ENCODE results near the gene PLPPR4.

PLPPR4 gene

DNA sequence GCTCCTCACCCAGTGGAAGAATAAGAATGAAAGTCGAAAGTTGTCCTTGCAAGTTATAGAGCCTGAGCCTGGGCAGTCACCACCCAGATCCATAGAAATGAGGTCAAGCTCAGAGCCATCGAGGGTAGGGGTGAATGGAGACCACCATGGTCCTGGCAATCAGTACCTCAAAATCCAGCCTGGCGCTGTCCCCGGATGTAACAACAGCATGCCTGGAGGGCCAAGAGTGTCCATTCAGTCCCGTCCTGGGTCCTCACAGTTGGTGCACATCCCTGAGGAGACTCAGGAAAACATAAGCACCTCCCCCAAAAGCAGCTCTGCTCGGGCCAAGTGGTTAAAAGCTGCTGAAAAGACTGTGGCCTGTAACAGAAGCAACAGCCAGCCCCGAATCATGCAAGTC lies 41.8 kb downstream of the PLPPR4 start:
- no peak for DNase-seq (ENCODE audit: low read depth)
- no peak overlapping the region for H3K4me3 ChIP-seq (ENCODE audit: low read depth, low read length)
- TF ChIP-seq, protein P1, sequence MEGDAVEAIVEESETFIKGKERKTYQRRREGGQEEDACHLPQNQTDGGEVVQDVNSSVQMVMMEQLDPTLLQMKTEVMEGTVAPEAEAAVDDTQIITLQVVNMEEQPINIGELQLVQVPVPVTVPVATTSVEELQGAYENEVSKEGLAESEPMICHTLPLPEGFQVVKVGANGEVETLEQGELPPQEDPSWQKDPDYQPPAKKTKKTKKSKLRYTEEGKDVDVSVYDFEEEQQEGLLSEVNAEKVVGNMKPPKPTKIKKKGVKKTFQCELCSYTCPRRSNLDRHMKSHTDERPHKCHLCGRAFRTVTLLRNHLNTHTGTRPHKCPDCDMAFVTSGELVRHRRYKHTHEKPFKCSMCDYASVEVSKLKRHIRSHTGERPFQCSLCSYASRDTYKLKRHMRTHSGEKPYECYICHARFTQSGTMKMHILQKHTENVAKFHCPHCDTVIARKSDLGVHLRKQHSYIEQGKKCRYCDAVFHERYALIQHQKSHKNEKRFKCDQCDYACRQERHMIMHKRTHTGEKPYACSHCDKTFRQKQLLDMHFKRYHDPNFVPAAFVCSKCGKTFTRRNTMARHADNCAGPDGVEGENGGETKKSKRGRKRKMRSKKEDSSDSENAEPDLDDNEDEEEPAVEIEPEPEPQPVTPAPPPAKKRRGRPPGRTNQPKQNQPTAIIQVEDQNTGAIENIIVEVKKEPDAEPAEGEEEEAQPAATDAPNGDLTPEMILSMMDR (conservative IDR thresholded peaks at IDR 0.05; ENCODE audit: low read depth, low read length) = no peak

DNA sequence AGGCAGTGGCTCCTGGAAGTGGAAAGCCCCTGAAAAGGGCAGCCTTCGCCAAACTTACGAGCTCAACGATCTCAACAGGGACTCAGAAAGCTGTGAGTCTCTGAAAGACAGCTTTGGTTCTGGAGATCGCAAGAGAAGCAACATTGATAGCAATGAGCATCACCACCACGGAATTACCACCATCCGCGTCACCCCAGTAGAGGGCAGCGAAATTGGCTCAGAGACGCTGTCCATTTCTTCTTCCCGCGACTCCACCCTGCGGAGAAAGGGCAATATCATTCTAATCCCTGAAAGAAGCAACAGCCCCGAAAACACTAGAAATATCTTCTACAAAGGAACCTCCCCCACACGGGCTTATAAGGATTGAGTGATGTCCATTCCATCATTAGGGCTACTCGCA lies 42.4 kb downstream of the PLPPR4 start:
- TF ChIP-seq, protein P1 (conservative IDR thresholded peaks at IDR 0.05; ENCODE audit: low read depth, low read length) = no peak
- no peak for DNase-seq (ENCODE audit: low read depth)
- H3K4me3 ChIP-seq (ENCODE audit: low read depth, low read length) = no peak overlapping the region

DNA sequence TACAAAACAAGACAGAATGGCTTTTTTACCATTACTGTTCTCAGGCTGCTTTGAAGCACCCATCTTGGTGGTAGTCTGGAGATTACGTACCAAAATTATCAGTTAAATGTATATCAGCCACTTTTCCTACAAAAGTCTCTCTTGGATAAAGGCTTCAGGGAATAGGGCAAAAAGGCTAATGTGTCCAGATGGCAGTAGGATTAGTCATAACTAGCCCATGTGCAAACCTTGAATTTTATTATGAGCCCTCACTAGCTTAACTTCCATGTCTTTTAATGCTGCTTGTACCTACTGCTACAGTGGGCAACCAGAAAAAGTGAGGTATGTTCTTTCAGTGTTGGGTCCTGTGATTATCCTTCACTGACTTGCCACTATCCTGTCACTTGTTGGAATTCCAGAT lies 51.0 kb downstream of the PLPPR4 start:
- no peak for DNase-seq (ENCODE audit: low read depth)
- TF ChIP-seq, protein P1 (conservative IDR thresholded peaks at IDR 0.05; ENCODE audit: low read depth, low read length) = no peak
- no peak overlapping the region for H3K4me3 ChIP-seq (ENCODE audit: low read depth, low read length)

DNA sequence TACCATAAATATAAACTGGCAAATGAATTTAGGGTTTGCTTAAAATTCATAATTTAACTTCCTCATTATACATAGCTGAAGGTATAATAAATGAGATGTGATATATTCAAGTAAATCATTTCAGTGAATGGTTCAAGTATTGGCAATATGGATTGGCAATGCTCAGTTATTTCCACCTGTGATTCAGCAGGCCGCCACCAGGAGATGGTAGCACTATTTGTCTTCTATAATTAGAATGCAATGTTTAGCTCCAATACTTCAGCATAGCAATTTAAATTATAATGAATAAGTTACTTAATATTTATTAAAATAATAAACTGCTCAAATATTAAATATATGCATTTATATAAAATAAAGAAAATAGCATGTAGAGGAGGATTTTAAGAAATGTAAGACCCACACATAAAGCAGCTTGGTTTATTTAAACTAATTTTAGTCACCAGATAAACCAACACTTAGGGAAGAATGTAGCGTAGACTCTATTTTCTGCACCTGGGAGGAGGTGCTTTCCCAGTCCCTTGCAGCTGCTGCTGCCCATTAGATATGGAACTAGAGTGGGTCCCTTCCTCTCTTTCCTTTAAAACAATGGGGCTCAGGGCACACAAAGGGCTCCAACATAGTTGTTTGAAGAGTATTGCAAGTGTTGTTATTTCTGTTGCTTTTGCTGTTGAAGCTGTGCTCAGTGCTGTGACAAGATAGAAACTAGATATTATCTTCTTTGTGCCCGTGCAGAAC lies 62.1 kb downstream of the PLPPR4 start:
- no peak overlapping the region for H3K4me3 ChIP-seq (ENCODE audit: low read depth, low read length)
- TF ChIP-seq, protein P1 (conservative IDR thresholded peaks at IDR 0.05; ENCODE audit: low read depth, low read length) = peak; percentile 63
- DNase-seq (ENCODE audit: low read depth) = peak; percentile 6

DNA sequence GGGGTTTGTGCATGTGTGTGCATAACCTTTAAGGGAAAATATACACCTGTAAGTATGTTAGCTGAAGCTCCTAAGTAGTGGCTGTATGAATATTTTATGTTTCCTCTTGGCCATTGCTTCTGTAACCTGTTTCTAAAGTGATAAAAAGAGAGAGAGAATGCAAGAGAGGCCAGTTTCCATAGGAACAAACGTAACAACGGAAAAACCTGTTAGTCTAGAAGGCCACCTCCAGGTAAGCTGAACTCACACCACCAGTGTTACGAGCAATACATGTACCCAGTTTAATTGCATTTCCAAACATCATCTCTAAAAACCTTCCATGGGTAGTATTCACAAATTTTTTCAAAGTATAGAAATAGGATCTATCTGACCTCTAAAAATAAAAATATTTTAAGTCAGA lies 63.1 kb downstream of the PLPPR4 start:
- TF ChIP-seq, protein P1 (conservative IDR thresholded peaks at IDR 0.05; ENCODE audit: low read depth, low read length) = no peak
- no peak for DNase-seq (ENCODE audit: low read depth)
- no peak overlapping the region for H3K4me3 ChIP-seq (ENCODE audit: low read depth, low read length)

DNA sequence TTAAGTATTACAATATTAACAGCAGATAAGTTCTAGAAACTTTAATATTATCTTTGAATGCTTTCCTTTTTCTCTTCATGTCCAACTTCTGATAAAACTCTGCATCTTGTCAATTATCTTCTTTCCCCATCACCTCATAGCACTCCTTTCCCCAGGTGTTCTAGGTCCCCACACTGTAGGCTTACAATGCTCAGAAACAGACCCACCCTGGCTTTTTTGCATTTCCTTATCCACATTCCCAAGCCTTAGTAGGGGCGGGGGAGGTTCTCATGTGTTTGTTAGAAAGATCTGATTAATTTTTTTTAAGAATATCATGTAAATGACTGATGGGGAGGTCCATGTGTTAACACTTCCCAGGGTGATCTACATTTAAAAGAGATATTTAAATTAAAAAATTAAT lies 63.9 kb downstream of the PLPPR4 start:
- H3K4me3 ChIP-seq (ENCODE audit: low read depth, low read length) = no peak overlapping the region
- TF ChIP-seq, protein P1 (conservative IDR thresholded peaks at IDR 0.05; ENCODE audit: low read depth, low read length) = no peak
- no peak for DNase-seq (ENCODE audit: low read depth)

DNA sequence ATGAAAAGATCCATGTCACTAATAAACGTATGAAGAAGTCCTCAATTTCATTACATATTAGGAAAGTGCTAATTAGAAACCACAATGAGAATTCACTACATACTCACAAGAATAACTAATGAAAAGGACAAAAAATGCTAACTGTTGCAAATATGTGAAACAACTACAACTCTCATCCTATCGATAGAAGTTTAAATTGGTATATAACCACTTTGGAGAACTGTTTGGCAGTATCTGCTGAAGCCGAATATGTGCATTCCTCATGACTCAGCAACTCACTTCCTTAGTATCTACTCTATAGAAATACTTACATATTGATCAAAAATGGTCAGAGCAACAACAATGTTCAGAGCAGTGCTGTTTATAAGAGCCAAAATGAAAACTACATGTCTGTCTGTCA lies 66.8 kb downstream of the PLPPR4 start:
- TF ChIP-seq, protein P1 (conservative IDR thresholded peaks at IDR 0.05; ENCODE audit: low read depth, low read length) = no peak
- H3K4me3 ChIP-seq (ENCODE audit: low read depth, low read length) = no peak overlapping the region
- DNase-seq (ENCODE audit: low read depth) = no peak

Data from choroid plexus epithelial cell (primary cell).